ENCODE data around the gene GEMIN7.

GRCh38 chr19:45117671-45118070, 38.6 kb downstream of the GEMIN7 start:
- TF ChIP-seq CTCF (conservative IDR thresholded peaks at IDR 0.05; ENCODE audit: low read depth, low read length) = no peak
- no peak for TF ChIP-seq EZH2 (IDR thresholded peaks at IDR 0.05; ENCODE audit: borderline replicate concordance, low read depth, low read length, poor library complexity, severe bottlenecking)

Measured in A673 (cell line).